HUES6 (cell line): ENCODE data around the gene ABCC1.

Source experiments
- H3K27ac ChIP-seq: 2 replicates; pipeline ENCODE4 v1.7.0; 2013; ENCODE audit warnings: low read depth, mild to moderate bottlenecking, low read length, inconsistent platforms
- H3K27me3 ChIP-seq: 2 replicates; pipeline ENCODE4 v1.6.1; 2013; ENCODE audit warnings: low read length; ENCODE audit not compliant: control insufficient read depth, insufficient read depth
- H3K36me3 ChIP-seq: 2 replicates; pipeline ENCODE4 v1.6.1; 2013; ENCODE audit warnings: low read length; ENCODE audit not compliant: control insufficient read depth, insufficient read depth
- H3K4me1 ChIP-seq: 2 replicates; pipeline ENCODE4 v1.6.1; 2013; ENCODE audit warnings: low read length; ENCODE audit not compliant: control insufficient read depth, insufficient read depth
- H3K4me3 ChIP-seq: 2 replicates; pipeline ENCODE4 v1.5.1; 2013; ENCODE audit warnings: low read depth, low read length
- H3K9ac ChIP-seq: one replicate; pipeline ENCODE4 v1.6.1; 2013; ENCODE audit warnings: mild to moderate bottlenecking, low read length
- H3K9me3 ChIP-seq: 2 replicates; pipeline ENCODE4 v1.6.1; 2013; ENCODE audit warnings: low read depth, low read length; ENCODE audit not compliant: control insufficient read depth, insufficient read depth

ABCC1 gene

GRCh38 chr16:15970202-15970601 is 20.8 kb downstream of the ABCC1 start:
- H3K36me3 ChIP-seq, result peaks cover 10% of the 10 kb centered on the region; the same call in 1 of the 2 replicates
- peaks cover 6% of the 10 kb centered on the region for H3K9me3 ChIP-seq
- H3K27me3 ChIP-seq, result no peaks in the 10 kb centered on the region
- H3K9ac ChIP-seq, result peak overlapping the region; percentile 34
- no peak overlapping the region for H3K27ac ChIP-seq
- H3K4me3 ChIP-seq, result no peak overlapping the region
- peaks cover 38% of the 10 kb centered on the region for H3K4me1 ChIP-seq

- Histone ChIP-seq H3K9ac (peak overlapping the region; percentile 86), H3K4me3 (peak overlapping the region; percentile 47; the same call in 1 of the 2 replicates), H3K27me3 (no peaks in the 10 kb centered on the region), H3K4me1 (peaks cover 39% of the 10 kb centered on the region), H3K27ac (peak overlapping the region; percentile 89), H3K36me3 (peaks cover 10% of the 10 kb centered on the region; the same call in 1 of the 2 replicates), H3K9me3 (peaks cover 6% of the 10 kb centered on the region)
These were observed 21.5 kb downstream of the ABCC1 start for GRCh38 chr16:15970743-15971439.

- Histone ChIP-seq H3K9ac (peak overlapping the region; percentile 86), H3K4me3 (peak overlapping the region; percentile 47), H3K27ac (peak overlapping the region; percentile 89), H3K9me3 (peaks cover 6% of the 10 kb centered on the region), H3K4me1 (peaks cover 41% of the 10 kb centered on the region), H3K36me3 (peaks cover 10% of the 10 kb centered on the region; the same call in 1 of the 2 replicates), H3K27me3 (no peaks in the 10 kb centered on the region)
These were observed 22.0 kb downstream of the ABCC1 start for GRCh38 chr16:15971440-15971815.

GRCh38 chr16:15972046-15972868 is 22.8 kb downstream of the ABCC1 start:
- Histone ChIP-seq H3K4me1 (peaks cover 38% of the 10 kb centered on the region), H3K36me3 (peaks cover 11% of the 10 kb centered on the region; the same call in 1 of the 2 replicates), H3K27me3 (no peaks in the 10 kb centered on the region), H3K27ac (peak overlapping the region; percentile 89), H3K9ac (peak overlapping the region; percentile 86), H3K4me3 (peak overlapping the region; percentile 47; the same call in 1 of the 2 replicates), H3K9me3 (peaks cover 6% of the 10 kb centered on the region)

GRCh38 chr16:15973421-15973820 is 24.0 kb downstream of the ABCC1 start:
- Histone ChIP-seq H3K9ac (no peak overlapping the region), H3K9me3 (peaks cover 17% of the 10 kb centered on the region), H3K4me3 (no peak overlapping the region), H3K4me1 (peaks cover 38% of the 10 kb centered on the region), H3K27me3 (no peaks in the 10 kb centered on the region), H3K36me3 (peaks cover 22% of the 10 kb centered on the region), H3K27ac (no peak overlapping the region)

- no peak overlapping the region for H3K27ac ChIP-seq
- H3K36me3 ChIP-seq, result peaks cover 26% of the 10 kb centered on the region
- no peaks in the 10 kb centered on the region for H3K27me3 ChIP-seq
- no peak overlapping the region for H3K9ac ChIP-seq
- peaks cover 22% of the 10 kb centered on the region for H3K9me3 ChIP-seq
- peaks cover 38% of the 10 kb centered on the region for H3K4me1 ChIP-seq
- H3K4me3 ChIP-seq, result no peak overlapping the region
These were observed 24.6 kb downstream of the ABCC1 start for GRCh38 chr16:15974057-15974456.

GRCh38 chr16:15975172-15975571 is 25.8 kb downstream of the ABCC1 start:
- peaks cover 33% of the 10 kb centered on the region for H3K9me3 ChIP-seq
- no peak overlapping the region for H3K9ac ChIP-seq
- no peak overlapping the region for H3K4me3 ChIP-seq
- H3K27ac ChIP-seq, result no peak overlapping the region
- H3K4me1 ChIP-seq, result peaks cover 33% of the 10 kb centered on the region
- peaks cover 36% of the 10 kb centered on the region for H3K36me3 ChIP-seq
- H3K27me3 ChIP-seq, result no peaks in the 10 kb centered on the region

- peak overlapping the region; percentile 34; the same call in 1 of the 2 replicates for H3K27ac ChIP-seq
- peak overlapping the region; percentile 48 for H3K9ac ChIP-seq
- peaks cover 46% of the 10 kb centered on the region for H3K36me3 ChIP-seq
These were observed 26.9 kb downstream of the ABCC1 start for GRCh38 chr16:15976225-15976812.

GRCh38 chr16:15976929-15977637 is 27.7 kb downstream of the ABCC1 start:
- Histone ChIP-seq H3K36me3 (peaks cover 54% of the 10 kb centered on the region), H3K4me3 (no peak overlapping the region), H3K9me3 (peaks cover 50% of the 10 kb centered on the region), H3K9ac (no peak overlapping the region), H3K4me1 (peaks cover 20% of the 10 kb centered on the region), H3K27ac (peak overlapping the region; percentile 34; the same call in 1 of the 2 replicates), H3K27me3 (no peaks in the 10 kb centered on the region)

More at GRCh38 chr16:15976225-15976812, 26.9 kb downstream of the ABCC1 start:
- Histone ChIP-seq H3K9me3 (peaks cover 45% of the 10 kb centered on the region), H3K4me3 (no peak overlapping the region; the same call in 1 of the 2 replicates), H3K27me3 (no peaks in the 10 kb centered on the region), H3K4me1 (peaks cover 27% of the 10 kb centered on the region)

GRCh38 chr16:15979801-15980200 is 30.4 kb downstream of the ABCC1 start:
- Histone ChIP-seq H3K9me3 (peaks cover 51% of the 10 kb centered on the region), H3K4me3 (no peak overlapping the region), H3K27me3 (no peaks in the 10 kb centered on the region), H3K27ac (no peak overlapping the region), H3K4me1 (peaks cover 19% of the 10 kb centered on the region), H3K36me3 (peaks cover 47% of the 10 kb centered on the region), H3K9ac (no peak overlapping the region)
